Natural killer cell (primary cell): ENCODE measurements around the gene MMP11. TPM values are rescaled to one million over a fixed set of nuclear protein-coding genes. Genes with fewer than 3 reads are reported as not detected.

Experiments used
- ATAC-seq, 3 donors: fragments of 150-1000 bp in 2 of 3; fragments of 200-7000 bp in 1 of 3; cut with Tn5 transposase; 1 replicate in 1 of 3; 2 replicates in 2 of 3; pipeline ENCODE4 v1.10.0; 2021; ENCODE audit warnings: mild to moderate bottlenecking in 2 of 3, moderate library complexity in 2 of 3
- DNase-seq, 2 donors: peaks; one replicate each; pipeline versions ENCODE4 v3.0.0 to v3.0.0-alpha.2; 2013 to 2021; ENCODE audit warnings: mixed read lengths in 1 of 2
- H3K27ac ChIP-seq: one replicate; pipeline ENCODE4 v1.5.1; 2013; ENCODE audit warnings: mild to moderate bottlenecking, low read length
- H3K27me3 ChIP-seq: one replicate; pipeline ENCODE4 v1.6.1; 2013; ENCODE audit warnings: low read length; ENCODE audit not compliant: control insufficient read depth, insufficient read depth
- H3K36me3 ChIP-seq: one replicate; pipeline ENCODE4 v1.6.1; 2013; ENCODE audit warnings: low read length; ENCODE audit not compliant: control insufficient read depth, insufficient read depth
- H3K4me1 ChIP-seq: one replicate; pipeline ENCODE4 v1.6.1; 2013; ENCODE audit warnings: low read length; ENCODE audit not compliant: control insufficient read depth, insufficient read depth
- H3K4me3 ChIP-seq: one replicate; pipeline ENCODE4 v1.5.1; 2013; ENCODE audit warnings: low read length
- H3K9me3 ChIP-seq: one replicate; pipeline ENCODE4 v1.6.1; 2013; ENCODE audit warnings: low read length; ENCODE audit not compliant: control insufficient read depth, insufficient read depth
- H3K27ac Mint-ChIP-seq, 2 donors: one replicate each; pipeline ENCODE4 v1.8.0; 2022; ENCODE audit warnings: mild to moderate bottlenecking in 2 of 2, mixed read lengths in 2 of 2, moderate library complexity in 1 of 2
- H3K27me3 Mint-ChIP-seq, 2 donors: one replicate each; pipeline ENCODE4 v1.8.0; 2022; ENCODE audit warnings: low read depth in 2 of 2, mixed read lengths in 2 of 2
- H3K36me3 Mint-ChIP-seq: one replicate; pipeline ENCODE4 v1.8.0; 2022; ENCODE audit warnings: mixed read lengths
- H3K4me1 Mint-ChIP-seq, 2 donors: one replicate each; pipeline ENCODE4 v1.8.0; 2022; ENCODE audit warnings: mixed read lengths in 2 of 2
- H3K4me3 Mint-ChIP-seq: one replicate; pipeline ENCODE4 v1.8.0; 2022; ENCODE audit warnings: mild to moderate bottlenecking, moderate library complexity, mixed read lengths
- H3K9me3 Mint-ChIP-seq, 2 donors: one replicate each; pipeline ENCODE4 v1.8.0; 2022; ENCODE audit warnings: mixed read lengths in 2 of 2
- WGBS: methylation state at CpG from one replicate; pipeline ENCODE4 v1.1.7; 2013; ENCODE audit warnings: missing lambda C conversion rate; ENCODE audit not compliant: insufficient coverage; 5-methylcytosine and 5-hydroxymethylcytosine counted together
- intact Hi-C: fragments of 100-400 bp; cut with micrococcal nuclease; formaldehyde crosslinking; loops from one replicate; pipeline ENCODE4 v1.14.2; 2022
- total RNA-seq, 4 donors: library from RNA; stranded (reverse); fragments of 120-200 nt in 1 of 4; gene quantifications; one replicate each; pipeline versions ENCODE4 v1.2.3 to v1.2.4, GENCODE V29; 2013 to 2022
- TF ChIP-seq, protein P1 (sequence below): fragments of 200-600 bp; IDR thresholded peaks from one replicate; pipeline ENCODE4 v1.8.0; 2022; ENCODE audit warnings: antibody characterized with exemption

MMP11 gene
- total RNA-seq, 3 donors from 2014 or later (not counting 1 experiment from before 2014, with no cell fraction given), result 0.71 to 1.7 (median 0.91) TPM

GRCh38 chr22:23779083-23779482 is 6.4 kb downstream of the MMP11 start:
- Histone ChIP-seq H3K27me3 (no peaks in the 10 kb centered on the region), H3K27ac (no peak overlapping the region), H3K36me3 (no peaks in the 10 kb centered on the region), H3K9me3 (no peaks in the 10 kb centered on the region), H3K4me1 (peaks cover 10% of the 10 kb centered on the region), H3K4me3 (no peak overlapping the region)
- Mint-ChIP-seq H3K27me3 (no peaks in the 10 kb centered on the region), H3K4me3 (no peak overlapping the region), H3K27ac (no peak overlapping the region), H3K9me3 (no peaks in the 10 kb centered on the region), H3K36me3 (no peaks in the 10 kb centered on the region), H3K4me1 (peaks cover under 1 to 1% of the 10 kb centered on the region in 2 donors)
- TF ChIP-seq, protein P1, sequence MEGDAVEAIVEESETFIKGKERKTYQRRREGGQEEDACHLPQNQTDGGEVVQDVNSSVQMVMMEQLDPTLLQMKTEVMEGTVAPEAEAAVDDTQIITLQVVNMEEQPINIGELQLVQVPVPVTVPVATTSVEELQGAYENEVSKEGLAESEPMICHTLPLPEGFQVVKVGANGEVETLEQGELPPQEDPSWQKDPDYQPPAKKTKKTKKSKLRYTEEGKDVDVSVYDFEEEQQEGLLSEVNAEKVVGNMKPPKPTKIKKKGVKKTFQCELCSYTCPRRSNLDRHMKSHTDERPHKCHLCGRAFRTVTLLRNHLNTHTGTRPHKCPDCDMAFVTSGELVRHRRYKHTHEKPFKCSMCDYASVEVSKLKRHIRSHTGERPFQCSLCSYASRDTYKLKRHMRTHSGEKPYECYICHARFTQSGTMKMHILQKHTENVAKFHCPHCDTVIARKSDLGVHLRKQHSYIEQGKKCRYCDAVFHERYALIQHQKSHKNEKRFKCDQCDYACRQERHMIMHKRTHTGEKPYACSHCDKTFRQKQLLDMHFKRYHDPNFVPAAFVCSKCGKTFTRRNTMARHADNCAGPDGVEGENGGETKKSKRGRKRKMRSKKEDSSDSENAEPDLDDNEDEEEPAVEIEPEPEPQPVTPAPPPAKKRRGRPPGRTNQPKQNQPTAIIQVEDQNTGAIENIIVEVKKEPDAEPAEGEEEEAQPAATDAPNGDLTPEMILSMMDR, result no peak
- ATAC-seq (no peak), DNase-seq (no peak)
- intact Hi-C loops, result no loop called here
- WGBS, result 92% methylated on average over 16 of the region's 16 CpGs

- no peak for ATAC-seq
- no peaks in the 10 kb centered on the region for H3K36me3 Mint-ChIP-seq
- intact Hi-C loops, result no loop called here
Measured at GRCh38 chr22:23779731-23780130, 7.1 kb downstream of the MMP11 start.

DNA sequence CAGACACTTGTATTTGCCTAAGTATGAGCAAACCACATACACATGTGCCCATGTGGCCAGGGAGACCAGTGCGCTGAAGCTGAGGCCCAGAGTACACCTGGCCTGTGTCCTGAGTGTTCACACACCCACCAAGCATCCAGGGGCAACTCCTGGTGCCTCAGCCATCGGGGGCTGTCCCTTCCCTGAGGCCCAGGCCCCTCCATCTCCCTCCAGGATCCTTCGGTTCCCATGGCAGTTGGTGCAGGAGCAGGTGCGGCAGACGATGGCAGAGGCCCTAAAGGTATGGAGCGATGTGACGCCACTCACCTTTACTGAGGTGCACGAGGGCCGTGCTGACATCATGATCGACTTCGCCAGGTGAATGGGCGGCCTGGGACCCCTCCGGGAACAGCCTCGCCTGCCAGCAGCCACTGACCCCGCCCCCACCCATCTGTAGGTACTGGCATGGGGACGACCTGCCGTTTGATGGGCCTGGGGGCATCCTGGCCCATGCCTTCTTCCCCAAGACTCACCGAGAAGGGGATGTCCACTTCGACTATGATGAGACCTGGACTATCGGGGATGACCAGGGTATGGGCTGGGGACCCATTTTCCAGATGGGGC is 7.6 kb downstream of the MMP11 start:
- Histone ChIP-seq H3K36me3 (no peaks in the 10 kb centered on the region), H3K4me3 (no peak overlapping the region), H3K27me3 (no peaks in the 10 kb centered on the region), H3K4me1 (peaks cover 17% of the 10 kb centered on the region), H3K9me3 (no peaks in the 10 kb centered on the region), H3K27ac (no peak overlapping the region)
- H3K27me3 Mint-ChIP-seq, result no peaks in the 10 kb centered on the region
- no peak for ATAC-seq
- H3K4me3 Mint-ChIP-seq, result no peak overlapping the region
- peaks cover 6 to 7% of the 10 kb centered on the region in 2 donors for H3K4me1 Mint-ChIP-seq
- no peak for DNase-seq
- TF ChIP-seq, protein P1, result no peak
- H3K27ac Mint-ChIP-seq, result no peak overlapping the region
- H3K9me3 Mint-ChIP-seq, result no peaks in the 10 kb centered on the region
- intact Hi-C loops, result no loop called here
- 92% methylated on average over 20 of the region's 20 CpGs for WGBS
- H3K36me3 Mint-ChIP-seq, result no peaks in the 10 kb centered on the region

More at GRCh38 chr22:23779731-23780130, 7.1 kb downstream of the MMP11 start:
- no peak overlapping the region for H3K4me3 ChIP-seq
- WGBS, result 91% methylated on average over 5 of the region's 5 CpGs
- H3K27me3 ChIP-seq, result no peaks in the 10 kb centered on the region
- H3K4me3 Mint-ChIP-seq, result no peak overlapping the region
- no peaks in the 10 kb centered on the region for H3K9me3 Mint-ChIP-seq
- H3K4me1 Mint-ChIP-seq, result peaks cover 6 to 7% of the 10 kb centered on the region in 2 donors
- no peaks in the 10 kb centered on the region for H3K27me3 Mint-ChIP-seq
- no peaks in the 10 kb centered on the region for H3K9me3 ChIP-seq
- TF ChIP-seq, protein P1, result no peak
- H3K36me3 ChIP-seq, result no peaks in the 10 kb centered on the region
- no peak overlapping the region for H3K27ac Mint-ChIP-seq
- DNase-seq, result no peak
- H3K4me1 ChIP-seq, result peaks cover 17% of the 10 kb centered on the region
- H3K27ac ChIP-seq, result no peak overlapping the region

- H3K27ac ChIP-seq, result no peak overlapping the region
- Mint-ChIP-seq H3K4me1 (peaks cover 6 to 7% of the 10 kb centered on the region in 2 donors), H3K36me3 (no peaks in the 10 kb centered on the region), H3K27ac (no peak overlapping the region), H3K9me3 (no peaks in the 10 kb centered on the region), H3K27me3 (no peaks in the 10 kb centered on the region), H3K4me3 (no peak overlapping the region)
- 91% methylated on average over 15 of the region's 15 CpGs for WGBS
- H3K36me3 ChIP-seq, result no peaks in the 10 kb centered on the region
- no peak for ATAC-seq
- no peaks in the 10 kb centered on the region for H3K9me3 ChIP-seq
- H3K4me3 ChIP-seq, result no peak overlapping the region
- intact Hi-C loops, result no loop called here
- TF ChIP-seq, protein P1, result no peak
- peaks cover 18% of the 10 kb centered on the region for H3K4me1 ChIP-seq
- no peaks in the 10 kb centered on the region for H3K27me3 ChIP-seq
- DNase-seq, result no peak
Measured at GRCh38 chr22:23781065-23781464, 8.4 kb downstream of the MMP11 start.
